ENCODE data around the gene MTMR3.

DNA sequence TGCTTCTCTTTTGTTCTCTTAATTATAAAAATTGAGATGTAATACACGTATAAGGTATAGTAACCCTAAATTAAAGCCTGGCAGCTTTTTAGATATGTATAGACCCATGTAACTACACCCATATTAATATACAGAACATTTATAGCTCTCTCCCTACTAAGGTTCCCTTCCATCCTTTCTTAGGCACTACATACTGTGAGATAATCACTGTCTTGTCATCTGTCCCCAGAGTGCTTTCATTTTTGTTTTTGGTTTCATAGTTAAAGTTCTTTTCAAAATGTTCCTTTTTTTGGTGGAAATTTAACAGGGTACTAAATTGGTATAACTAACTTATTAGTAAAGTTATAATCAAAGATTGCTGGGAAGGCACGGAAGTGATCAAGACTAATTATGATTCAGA lies 49.2 kb downstream of the MTMR3 start:
- TF ChIP-seq CTCF (IDR thresholded peaks at IDR 0.05): no peak
- no peak for TF ChIP-seq POLR2A (IDR thresholded peaks at IDR 0.05)
